Bronchial epithelial cell (primary cell): ENCODE data around the gene MAVS. TPM values are rescaled to one million over a fixed set of nuclear protein-coding genes. Genes with fewer than 3 reads are reported as not detected.
"Not testable (repeated sequence)": the region's sequence is repeated elsewhere in the genome, so short reads cannot be mapped to it uniquely, and the experiment has no call there.

Experiments
- DNase-seq: peaks from one replicate; pipeline ENCODE4 v3.0.0-alpha.2; 2010; ENCODE audit warnings: low read depth
- FAIRE-seq: peaks from 2 replicates; lab custom pipeline; 2011; peaks lifted over from hg19 to GRCh38; lab: Jason Lieb, UNC
- H3K27me3 ChIP-seq: 2 replicates; pipeline ENCODE4 v1.5.1; 2011; ENCODE audit warnings: low read length; ENCODE audit not compliant: control insufficient read depth, insufficient read depth
- H3K36me3 ChIP-seq: 2 replicates; pipeline ENCODE4 v1.5.1; 2011; ENCODE audit warnings: low read length; ENCODE audit not compliant: control insufficient read depth, insufficient read depth
- H3K4me3 ChIP-seq: 2 replicates; pipeline ENCODE4 v1.5.1; 2011; ENCODE audit warnings: mild to moderate bottlenecking, low read depth, low read length, control low read depth
- CTCF ChIP-seq: IDR thresholded peaks from 2 replicates; pipeline ENCODE4 v1.5.1; 2011; ENCODE audit warnings: mild to moderate bottlenecking, moderate library complexity, low read length, control low read depth, inconsistent platforms; ENCODE audit not compliant: insufficient read depth, severe bottlenecking
- total RNA-seq: library from RNA; depleted of rRNA; stranded (reverse); fragments of >200 nt; gene quantifications from 2 replicates; pipeline ENCODE4 v1.2.1, GENCODE V29; 2014

Gene MAVS
- total RNA-seq, 1 donor from 2014 or later: 9.7 TPM

GRCh38 chr20:3890999-3891929 is 44.6 kb downstream of the MAVS start:
- no peaks in the 10 kb centered on the region for H3K36me3 ChIP-seq
- H3K4me3 ChIP-seq: peak overlapping the region; percentile 16
- H3K27me3 ChIP-seq: no peaks in the 10 kb centered on the region
- TF ChIP-seq CTCF: no peak
- peak; percentile 53 for DNase-seq
- no peak for FAIRE-seq

- no peak for TF ChIP-seq CTCF
- H3K4me3 ChIP-seq: no peak overlapping the region
- peaks cover 2% of the 10 kb centered on the region for H3K36me3 ChIP-seq
- FAIRE-seq: no peak
- H3K27me3 ChIP-seq: no peaks in the 10 kb centered on the region
- no peak for DNase-seq
Measured at GRCh38 chr20:3894796-3895195, 48.2 kb downstream of the MAVS start.

- no peak for TF ChIP-seq CTCF
- FAIRE-seq (no peak), DNase-seq (no peak)
- Histone ChIP-seq H3K36me3 (peaks cover 2% of the 10 kb centered on the region), H3K27me3 (no peaks in the 10 kb centered on the region), H3K4me3 (no peak overlapping the region)
Measured at GRCh38 chr20:3896302-3896701, 49.7 kb downstream of the MAVS start.

GRCh38 chr20:3896853-3897583 is 50.4 kb downstream of the MAVS start:
- Histone ChIP-seq H3K27me3 (no peaks in the 10 kb centered on the region), H3K4me3 (no peak overlapping the region), H3K36me3 (peaks cover 2% of the 10 kb centered on the region)
- FAIRE-seq (no peak), DNase-seq (no peak)
- no peak for TF ChIP-seq CTCF

- H3K4me3 ChIP-seq, FAIRE-seq: not testable (repeated sequence)
Measured at GRCh38 chr20:3898181-3898580, 51.5 kb downstream of the MAVS start.

GRCh38 chr20:3898639-3899038 is 52.0 kb downstream of the MAVS start:
- no peaks in the 10 kb centered on the region for H3K27me3 ChIP-seq
- H3K36me3 ChIP-seq: peaks cover 2% of the 10 kb centered on the region
- FAIRE-seq (no peak), DNase-seq (no peak)
- H3K4me3 ChIP-seq: no peak overlapping the region
- no peak for TF ChIP-seq CTCF

More at GRCh38 chr20:3898181-3898580, 51.5 kb downstream of the MAVS start:
- H3K27me3 ChIP-seq, DNase-seq, H3K36me3 ChIP-seq: not testable (repeated sequence)
